Measurements from ENCODE around the gene ACOT6.
"Not testable (repeated sequence)": the region's sequence is repeated elsewhere in the genome, so short reads cannot be mapped to it uniquely, and the experiment has no call there.

ACOT6 gene

GRCh38 chr14:73651005-73651404 is 38.7 kb downstream of the ACOT6 start:
- no peak for DNase-seq

GRCh38 chr14:73655851-73656250 is 43.5 kb downstream of the ACOT6 start:
- DNase-seq: no peak

GRCh38 chr14:73659202-73659601 is 46.9 kb downstream of the ACOT6 start:
- DNase-seq: not testable (repeated sequence)

- no peak for DNase-seq
These were observed 48.2 kb downstream of the ACOT6 start for GRCh38 chr14:73660511-73660910.

- no peak for DNase-seq
These were observed 49.6 kb downstream of the ACOT6 start for GRCh38 chr14:73661872-73662271.

- DNase-seq: no peak
These were observed 50.2 kb downstream of the ACOT6 start for GRCh38 chr14:73662487-73662943.

GRCh38 chr14:73663548-73664212 is 51.4 kb downstream of the ACOT6 start:
- DNase-seq: no peak

GRCh38 chr14:73665130-73665529 is 52.8 kb downstream of the ACOT6 start:
- no peak for DNase-seq

- no peak for DNase-seq
These were observed 54.3 kb downstream of the ACOT6 start for GRCh38 chr14:73666583-73666982.

- no peak for DNase-seq
These were observed 55.5 kb downstream of the ACOT6 start for GRCh38 chr14:73667854-73668253.
